Measurements from ENCODE around the gene ZXDC.

Gene ZXDC

GRCh38 chr3:126401611-126402160 lies 74.0 kb downstream of the ZXDC start:
- no peak for TF ChIP-seq CTCF (IDR thresholded peaks at IDR 0.05; ENCODE audit: insufficient read depth, low read length, missing control alignments)
- ChIA-PET POLR2A (no interaction called here), CTCF (interaction anchor here (0.8 kb wide), 1 partner anchor 9 kb away, joined by 3 read pairs; no protein-coding TSS in a partner anchor)
- H3K4me3 ChIP-seq (ENCODE audit: low read depth, low read length), result no peak overlapping the region
- DNase-seq (ENCODE audit: low read depth, low spot score), result no peak

DNA sequence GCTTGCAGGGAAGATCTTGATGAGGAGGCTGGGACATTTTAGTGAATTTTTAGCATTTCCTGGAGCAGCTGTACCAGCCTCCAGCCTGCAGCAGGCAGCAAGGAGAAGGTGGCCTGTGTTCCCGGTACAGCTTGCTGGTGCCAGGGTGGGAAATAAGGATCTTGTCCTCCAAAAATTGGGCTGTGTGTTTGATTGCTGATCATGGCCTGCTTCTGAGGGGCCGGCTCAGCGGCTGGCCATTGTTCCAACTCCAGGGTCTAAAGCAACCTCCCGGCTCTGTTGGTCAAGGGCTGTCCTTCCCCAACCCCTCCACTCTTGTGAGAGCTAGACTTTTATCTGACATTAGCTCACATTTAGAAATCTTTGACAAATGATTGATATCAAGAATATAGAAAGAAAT lies 75.9 kb downstream of the ZXDC start:
- no peak for DNase-seq (ENCODE audit: low read depth, low spot score)
- ChIA-PET CTCF (interaction anchor here (0.9 to 1.3 kb wide), 2 partner anchors 11 to 265 kb away, joined by 3 read pairs; no protein-coding TSS in a partner anchor), POLR2A (no interaction called here)
- no peak for TF ChIP-seq CTCF (IDR thresholded peaks at IDR 0.05; ENCODE audit: insufficient read depth, low read length, missing control alignments)
- no peak overlapping the region for H3K4me3 ChIP-seq (ENCODE audit: low read depth, low read length)

DNA sequence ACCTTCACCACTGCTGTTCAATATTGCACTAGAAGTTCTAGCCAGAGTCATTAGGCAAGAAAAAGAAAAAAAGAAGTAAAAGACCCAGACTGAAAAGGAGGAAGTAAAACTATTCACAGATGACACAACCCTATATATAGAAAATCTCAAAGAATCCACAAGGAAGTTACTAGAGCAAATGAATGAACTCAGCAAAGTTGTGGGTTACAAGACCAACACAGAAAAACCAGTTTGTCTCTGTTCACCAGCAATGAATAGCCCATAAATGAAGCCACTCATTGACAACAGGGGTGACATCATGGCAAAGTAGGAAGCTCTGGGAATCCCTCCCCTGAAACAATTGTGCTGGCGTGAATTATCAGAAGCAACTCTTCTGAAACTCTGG lies 76.3 kb downstream of the ZXDC start:
- no peak for DNase-seq (ENCODE audit: low read depth, low spot score)
- CTCF ChIA-PET, result interaction anchor here (0.9 to 1.3 kb wide), 2 partner anchors 10 to 265 kb away, joined by 3 read pairs; no protein-coding TSS in a partner anchor
- no peak overlapping the region for H3K4me3 ChIP-seq (ENCODE audit: low read depth, low read length)
- no peak for TF ChIP-seq CTCF (IDR thresholded peaks at IDR 0.05; ENCODE audit: insufficient read depth, low read length, missing control alignments)
- POLR2A ChIA-PET, result no interaction called here

GRCh38 chr3:126398423-126399350 lies 77.0 kb downstream of the ZXDC start:
- TF ChIP-seq CTCF (IDR thresholded peaks at IDR 0.05; ENCODE audit: insufficient read depth, low read length, missing control alignments), result no peak
- POLR2A ChIA-PET, result no interaction called here
- CTCF ChIA-PET, result interaction anchor here (0.9 to 1.3 kb wide), 2 partner anchors 10 to 264 kb away, joined by 3 read pairs; no protein-coding TSS in a partner anchor
- no peak overlapping the region for H3K4me3 ChIP-seq (ENCODE audit: low read depth, low read length)
- DNase-seq (ENCODE audit: low read depth, low spot score), result no peak

DNA sequence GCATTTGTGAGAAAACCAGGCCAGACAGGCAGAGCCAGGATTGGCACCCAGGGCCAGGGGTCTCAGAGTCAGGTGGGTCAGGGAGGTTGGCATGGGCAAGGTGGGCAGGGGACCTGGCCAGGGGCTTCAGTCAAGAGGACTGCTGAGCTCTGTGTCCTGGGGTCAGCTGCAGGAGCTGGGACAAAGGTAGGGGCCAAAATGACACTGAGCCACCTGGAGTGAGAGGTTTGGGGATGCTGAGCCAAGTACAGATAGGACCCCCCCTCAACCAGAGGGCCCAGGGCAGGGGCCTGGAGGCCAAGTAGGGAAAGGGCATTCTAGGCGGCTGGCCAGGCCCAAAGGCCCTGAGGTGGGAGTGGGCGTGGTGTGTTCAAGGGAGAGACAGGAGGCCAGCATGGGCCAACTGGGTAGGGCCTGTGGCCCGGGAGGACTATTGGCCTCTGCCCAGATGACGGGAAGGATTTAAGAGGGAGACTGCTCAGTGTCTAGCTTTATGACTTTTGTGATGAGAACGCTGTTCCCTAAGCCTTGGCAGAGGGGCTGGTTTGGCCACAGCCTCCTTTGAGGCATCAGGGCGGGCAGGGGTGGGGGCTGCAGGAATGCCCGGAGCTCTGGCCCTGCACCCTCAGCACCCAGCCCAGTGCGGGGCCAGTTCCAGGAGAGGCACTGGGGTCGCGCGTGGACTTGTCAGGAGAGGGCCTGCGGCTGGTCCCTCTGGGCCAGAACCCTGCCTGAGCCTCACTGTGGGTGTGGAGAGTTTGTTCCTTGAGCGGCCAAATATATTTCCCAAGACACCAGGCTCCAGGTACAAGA lies 77.9 kb downstream of the ZXDC start:
- H3K4me3 ChIP-seq (ENCODE audit: low read depth, low read length), result no peak overlapping the region
- DNase-seq (ENCODE audit: low read depth, low spot score), result no peak
- POLR2A ChIA-PET, result no interaction called here
- no peak for TF ChIP-seq CTCF (IDR thresholded peaks at IDR 0.05; ENCODE audit: insufficient read depth, low read length, missing control alignments)
- CTCF ChIA-PET, result interaction anchor here (6.8 kb wide), 1 partner anchor 265 kb away, joined by 60 read pairs; no protein-coding TSS in a partner anchor

Data from AG04449 (cell line).